HG02970 (cell line): ENCODE measurements around the gene TJP1.
"Not testable (repeated sequence)": the region's sequence is repeated elsewhere in the genome, so short reads cannot be mapped to it uniquely, and the experiment has no call there.

Source experiments
- ATAC-seq: cut with Tn5 transposase; IDR thresholded peaks from one replicate; pipeline ENCODE4 v1.9.1; 2021; ENCODE audit warnings: mild to moderate bottlenecking, moderate library complexity, moderate number of reproducible peaks; ENCODE audit not compliant: unreplicated experiment, low FRiP score

The TJP1 gene

DNA sequence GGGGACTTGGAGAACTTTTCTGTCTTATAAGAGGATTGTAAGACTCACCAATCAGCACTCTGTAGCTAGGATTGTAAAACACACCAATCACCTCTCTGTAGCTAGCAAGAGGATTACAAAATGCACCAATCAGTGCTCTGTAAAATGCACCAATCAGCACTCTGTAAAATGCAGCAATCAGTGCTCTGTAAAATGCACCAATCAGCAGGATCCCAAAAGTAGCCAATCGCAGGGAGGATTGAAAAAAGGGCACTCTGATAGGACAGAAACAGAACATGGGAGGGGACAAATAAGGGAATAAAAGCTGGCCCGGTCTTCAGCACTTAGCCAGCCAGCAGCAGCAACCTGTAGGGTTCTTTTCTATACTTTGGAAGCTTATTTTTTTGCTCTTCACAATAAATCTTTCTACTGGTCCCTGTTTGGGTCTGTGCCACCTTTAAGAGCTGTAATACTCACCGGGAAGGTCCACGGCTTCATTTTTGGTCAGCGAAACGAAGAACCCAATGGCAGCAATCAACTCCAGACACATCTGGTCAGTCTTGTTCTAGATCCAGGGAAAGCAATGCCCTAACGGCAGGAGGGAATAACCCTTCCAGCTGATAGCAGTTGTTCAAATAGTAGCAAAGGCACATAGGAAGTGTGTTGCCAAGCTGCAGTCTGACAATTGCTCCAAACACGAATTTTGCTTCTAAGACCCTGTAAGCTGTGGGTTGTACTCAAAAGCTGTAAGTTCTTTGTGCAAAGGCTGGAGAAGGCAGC is 135.6 kb downstream of the TJP1 start:
- ATAC-seq, result no peak

- ATAC-seq, result no peak
Observed at GRCh38 chr15:29686079-29686425, 136.2 kb downstream of the TJP1 start.

DNA sequence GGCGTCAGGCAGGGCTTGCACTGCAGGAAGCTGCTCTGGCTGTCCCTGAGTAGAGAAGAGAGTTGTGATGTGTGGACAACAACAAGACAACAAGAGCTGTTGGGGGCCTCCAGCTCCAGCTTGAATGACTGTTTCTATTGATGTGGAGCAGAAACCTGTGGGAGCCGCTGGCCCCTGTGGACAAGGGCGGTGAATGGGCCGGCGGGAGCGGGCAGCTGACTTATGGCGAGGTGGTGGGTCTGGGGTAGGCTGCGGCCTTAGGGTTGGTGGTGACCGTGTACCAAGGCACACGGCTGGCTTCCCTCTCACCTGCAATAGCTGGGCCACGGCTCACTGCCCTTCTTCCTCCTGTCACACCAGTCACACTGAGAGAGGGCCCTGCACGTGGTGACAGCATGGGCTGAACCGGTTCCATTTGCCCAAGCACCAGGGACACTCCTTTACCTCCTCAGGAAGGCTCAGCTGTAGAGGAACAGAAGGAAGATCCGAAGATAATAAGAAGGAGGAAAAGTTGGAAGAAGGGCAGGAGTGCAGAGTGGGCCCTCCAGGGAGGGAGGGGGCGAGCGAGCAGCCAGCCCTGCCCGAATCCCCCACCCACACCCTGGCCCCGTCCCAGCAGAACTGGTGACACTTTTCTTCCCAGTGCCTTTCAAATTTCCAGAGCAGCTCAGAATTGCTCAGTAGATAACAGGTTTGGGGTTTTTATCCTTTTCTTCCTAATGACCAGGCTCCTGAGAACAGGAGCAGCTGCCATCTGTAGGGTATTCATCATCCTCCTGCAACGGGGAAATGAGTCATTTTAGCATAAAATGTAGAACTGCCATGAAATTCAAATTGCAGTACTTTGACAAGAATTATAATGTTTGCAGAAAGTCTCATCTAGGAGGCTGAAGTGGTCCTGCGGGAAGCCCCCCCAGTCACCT is 136.9 kb downstream of the TJP1 start:
- ATAC-seq, result no peak

- ATAC-seq, result no peak
Observed at GRCh38 chr15:29682781-29683180, 139.5 kb downstream of the TJP1 start.

GRCh38 chr15:29682361-29682760 is 139.9 kb downstream of the TJP1 start:
- no peak for ATAC-seq

DNA sequence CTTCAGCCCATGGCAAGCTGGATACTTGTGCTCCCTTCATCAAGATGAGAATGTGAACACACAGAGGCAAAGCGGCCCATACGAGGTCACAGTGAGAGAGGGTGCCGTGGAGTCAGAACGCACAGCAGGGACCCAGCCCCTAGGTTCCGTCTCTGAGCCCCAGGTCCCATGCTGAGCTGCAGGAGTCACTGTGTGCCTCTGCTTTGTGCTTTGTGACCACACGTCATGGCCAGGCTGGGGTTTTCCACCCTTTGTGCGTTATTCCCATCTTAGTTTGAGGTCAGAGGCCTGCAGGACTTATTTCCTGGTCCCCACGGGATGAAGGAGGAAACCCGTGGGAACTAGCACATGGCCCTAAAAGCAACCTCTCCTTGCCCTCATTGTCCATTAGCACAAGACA is 140.3 kb downstream of the TJP1 start:
- ATAC-seq, result no peak

DNA sequence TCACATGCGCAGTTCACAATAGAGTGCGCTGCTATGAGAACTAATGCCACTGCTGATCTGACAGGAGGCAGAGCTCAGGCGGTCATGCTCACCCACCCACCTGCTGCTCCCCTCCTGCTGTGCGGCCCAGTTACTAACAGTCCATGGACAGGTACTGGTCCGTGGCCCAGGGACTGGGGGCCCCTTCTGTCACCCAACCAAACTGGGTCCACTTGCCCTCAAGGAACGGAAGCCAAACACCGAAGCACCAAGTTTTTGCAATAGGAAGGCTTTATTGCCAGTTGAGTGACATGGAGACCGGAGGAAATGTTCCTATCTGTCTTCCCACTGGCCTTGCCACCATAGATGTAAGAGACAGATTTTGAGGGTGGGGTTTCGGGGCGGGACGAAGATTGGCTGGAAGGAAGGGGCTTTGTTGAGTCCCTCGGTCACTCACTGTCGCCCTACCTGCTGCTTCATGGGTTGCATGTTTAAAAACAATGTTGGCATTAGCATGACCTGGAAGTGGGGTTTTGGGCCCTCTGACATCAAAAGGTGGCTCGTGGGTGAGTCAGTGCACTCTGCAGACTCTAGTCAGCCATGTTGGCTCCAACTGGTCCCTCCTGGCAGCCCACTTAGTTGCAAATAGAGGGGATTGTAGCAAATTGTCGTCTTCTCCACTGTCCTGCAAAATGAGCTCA is 141.0 kb downstream of the TJP1 start:
- no peak for ATAC-seq

DNA sequence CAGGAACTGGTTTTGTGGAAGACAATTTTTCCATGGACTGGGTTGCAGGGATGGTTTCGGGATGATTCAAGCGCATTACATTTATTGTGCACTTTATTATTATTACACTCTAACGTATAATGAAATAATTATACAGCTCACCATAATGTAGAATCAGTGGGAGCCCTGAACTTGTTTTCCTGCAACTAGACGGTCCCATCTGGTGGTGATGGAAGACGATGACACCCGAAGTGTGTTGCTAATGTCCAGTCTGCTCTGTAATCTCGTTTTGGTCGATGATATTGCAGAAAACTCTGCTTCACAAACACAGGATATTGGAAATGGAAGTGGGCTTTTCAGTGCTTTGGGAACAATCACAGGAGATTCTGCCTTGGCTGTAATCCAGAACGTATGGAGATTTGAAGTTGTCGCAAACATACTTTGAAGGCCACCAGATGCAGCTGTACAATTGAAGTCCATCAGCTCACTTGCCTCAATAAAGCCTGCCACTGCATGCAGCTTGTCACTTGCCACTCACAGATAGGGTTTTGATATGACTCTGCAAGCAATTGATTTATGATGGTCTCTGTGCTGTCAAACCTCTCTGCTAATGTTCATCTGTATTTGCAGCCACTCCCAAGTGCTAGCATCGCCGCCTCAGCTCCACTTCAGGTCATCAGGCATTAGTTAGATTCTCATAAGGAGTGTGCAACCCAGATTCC is 141.7 kb downstream of the TJP1 start:
- no peak for ATAC-seq

DNA sequence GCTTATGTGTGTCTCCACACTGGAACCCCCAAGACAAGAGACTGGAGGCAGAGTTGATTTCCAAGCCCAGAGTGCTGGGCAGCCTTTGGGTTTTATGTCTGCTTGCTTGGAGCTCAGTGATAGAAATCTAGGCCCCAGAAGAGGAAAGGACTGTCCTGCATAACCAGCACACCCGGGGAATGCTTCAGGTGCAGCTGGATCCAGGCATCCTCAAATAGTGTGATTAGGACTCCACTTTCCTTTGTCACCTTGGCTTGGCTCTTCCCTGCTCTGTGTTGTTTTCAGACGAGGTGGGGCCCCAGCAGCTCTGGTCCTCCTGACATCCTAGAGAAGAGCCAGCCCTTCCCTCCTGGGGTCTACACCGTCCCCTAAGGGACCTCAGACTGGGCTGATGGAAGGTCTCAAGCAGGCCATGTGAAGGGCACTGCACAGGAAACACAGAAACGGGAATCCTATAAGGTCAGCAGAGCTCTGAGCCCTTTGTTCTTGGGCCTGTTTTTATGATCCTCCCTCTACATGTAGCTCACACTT is 143.7 kb downstream of the TJP1 start:
- ATAC-seq, result no peak

DNA sequence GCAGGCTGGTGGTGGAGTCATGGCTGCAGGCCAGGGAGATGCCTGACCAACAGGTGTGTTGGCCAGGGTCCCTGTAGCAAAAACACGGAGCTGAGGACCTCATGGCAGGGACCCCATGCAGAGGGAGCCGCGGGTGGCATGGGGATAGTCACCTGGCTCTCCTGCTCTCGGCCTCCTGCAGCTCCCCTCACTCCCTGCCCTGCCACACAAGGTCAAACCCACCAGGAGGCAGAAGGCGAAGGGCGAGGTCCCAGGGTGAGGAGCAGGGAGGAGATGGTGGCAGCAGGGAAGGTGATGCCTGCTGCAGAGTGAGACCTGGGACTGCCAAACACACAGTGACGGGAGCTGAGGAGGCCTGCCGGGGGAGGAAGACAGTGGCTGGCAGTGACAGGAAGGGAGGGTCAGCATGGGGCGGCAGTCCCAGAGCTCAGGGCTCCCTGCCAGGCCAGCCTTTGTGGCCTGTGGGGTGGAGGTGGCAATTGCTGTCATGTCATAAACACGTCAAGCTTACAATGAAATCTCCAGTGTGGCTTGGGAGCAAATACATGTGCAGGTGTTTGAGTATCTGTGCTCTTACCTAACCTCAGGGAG is 144.3 kb downstream of the TJP1 start:
- ATAC-seq, result no peak

- no peak for ATAC-seq
Observed at GRCh38 chr15:29677455-29677854, 144.8 kb downstream of the TJP1 start.

DNA sequence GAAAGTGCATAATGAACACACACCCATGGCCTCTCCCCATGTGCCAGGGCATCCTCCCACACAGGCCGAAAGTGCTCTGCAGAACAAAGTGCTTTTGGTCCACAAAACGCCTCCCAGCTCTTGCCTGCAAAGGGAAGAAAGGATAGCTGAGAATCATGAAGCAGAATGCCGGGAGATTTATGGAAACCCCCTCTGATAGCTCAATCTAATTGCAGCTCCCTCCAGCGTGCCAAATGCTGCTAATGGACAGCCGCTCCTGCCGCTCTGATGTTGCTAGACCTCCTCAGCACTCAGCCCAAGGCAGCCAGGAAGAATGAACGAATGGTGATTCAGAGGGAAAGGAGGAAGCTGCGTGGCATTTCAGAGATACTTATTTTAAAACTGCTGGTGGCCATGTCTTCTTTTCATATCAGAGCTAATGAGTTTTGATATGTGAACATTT is 145.3 kb downstream of the TJP1 start:
- no peak for ATAC-seq

- ATAC-seq, result not testable (repeated sequence)
Observed at GRCh38 chr15:29676374-29676960, 145.8 kb downstream of the TJP1 start.

DNA sequence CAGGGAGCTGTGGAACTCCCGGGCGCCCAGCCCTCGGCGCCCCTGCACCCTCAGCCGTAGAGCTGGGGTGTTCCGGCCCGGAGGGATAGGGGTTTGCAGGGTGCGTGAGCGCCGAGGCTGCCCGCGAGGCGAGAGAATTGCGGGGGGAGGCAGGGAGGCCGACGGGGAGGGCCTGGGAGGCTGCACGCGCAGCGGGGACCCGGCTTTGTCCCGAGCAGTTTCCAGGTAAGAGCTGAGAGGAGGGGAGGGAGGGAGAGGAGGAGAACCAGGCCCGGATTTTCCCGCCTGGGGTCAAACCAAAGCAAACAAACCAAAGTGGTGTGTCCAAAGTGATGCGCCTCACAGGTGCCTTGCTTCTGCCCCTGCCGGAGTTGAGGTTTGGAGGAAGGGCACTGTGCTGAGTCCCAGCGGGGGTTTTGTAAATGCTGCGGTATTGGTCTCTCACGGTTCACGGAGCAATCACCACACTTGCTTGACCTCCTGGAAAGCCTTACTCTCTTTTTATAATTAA is 146.4 kb downstream of the TJP1 start:
- no peak for ATAC-seq

- ATAC-seq, result no peak
Observed at GRCh38 chr15:29674661-29675533, 147.4 kb downstream of the TJP1 start.

DNA sequence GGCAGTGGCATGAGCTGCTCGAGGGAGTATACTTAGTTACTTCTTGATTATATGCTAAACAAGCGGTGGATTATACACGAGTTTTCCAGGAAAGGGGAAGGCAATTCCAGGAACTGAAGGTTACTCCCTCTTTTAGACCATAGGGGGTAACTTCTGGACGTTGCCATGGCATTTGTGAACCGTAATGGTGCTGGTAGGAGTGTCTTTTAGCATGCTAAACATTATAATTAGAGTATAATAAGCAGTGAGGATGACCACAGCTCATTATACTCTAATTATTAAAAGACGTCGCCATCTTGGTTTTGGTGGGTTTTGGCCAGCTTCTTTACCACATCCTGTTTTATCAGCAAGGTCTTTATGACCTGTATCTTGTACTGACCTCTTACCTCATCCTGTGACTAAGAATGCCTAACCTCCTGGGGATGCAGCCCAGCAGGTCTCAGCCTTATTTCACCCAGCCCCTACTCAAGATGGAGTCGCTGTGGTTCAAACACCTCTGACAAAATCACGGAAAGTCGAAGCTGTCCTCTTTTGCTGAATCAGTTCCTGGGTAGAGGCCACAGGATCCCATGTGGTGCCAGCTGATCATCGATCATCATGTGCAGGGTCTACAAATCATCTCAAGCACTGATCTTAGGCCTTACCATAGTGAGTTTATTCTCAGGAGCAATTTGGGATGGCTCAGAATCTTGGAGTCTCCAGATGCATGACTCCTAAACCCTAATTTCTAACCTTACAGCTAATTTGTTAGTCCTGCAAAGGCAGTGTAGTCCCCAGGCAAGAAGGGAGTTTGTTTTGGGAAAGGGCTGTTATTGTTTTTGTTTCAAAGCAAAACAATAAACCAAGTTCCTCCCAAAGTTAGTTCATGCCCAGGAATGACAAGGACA is 149.1 kb downstream of the TJP1 start:
- no peak for ATAC-seq

DNA sequence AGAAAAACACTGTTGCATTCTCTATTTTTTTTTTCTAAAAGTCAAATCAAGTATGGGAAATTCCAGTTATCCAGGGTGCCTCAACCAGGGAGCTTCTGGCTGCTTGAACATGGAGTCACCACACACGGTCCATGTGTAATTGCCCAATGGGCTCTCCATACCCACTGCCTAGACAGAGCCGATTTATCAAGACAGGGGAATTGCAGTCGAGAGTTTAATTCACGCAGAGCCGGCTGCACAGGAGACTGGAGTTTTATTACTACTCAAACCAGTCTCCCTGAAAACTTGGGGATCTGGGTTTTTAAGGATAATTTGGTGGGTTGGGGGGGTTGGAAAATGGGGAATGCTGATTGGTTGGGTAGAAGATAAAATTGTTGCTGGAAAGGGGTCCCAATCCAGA is 149.8 kb downstream of the TJP1 start:
- no peak for ATAC-seq
